Activated CD8-positive, alpha-beta memory T cell treated with anti-CD3 and anti-CD28 coated beads for 36 hours (primary cell): ENCODE data around the gene OR51V1. TPM values are rescaled to one million over a fixed set of nuclear protein-coding genes. Genes with fewer than 3 reads are reported as not detected.
"Not testable (repeated sequence)": the region's sequence is repeated elsewhere in the genome, so short reads cannot be mapped to it uniquely, and the experiment has no call there.

Source experiments
- CTCF ChIA-PET: fragments of 350-600 bp; sonication (Branson Sonifier 250); formaldehyde crosslinking; loops from one replicate; lab custom pipeline; 2021; ENCODE audit warnings: antibody characterized with exemption; lab: Charles Lee
- POLR2A ChIA-PET: fragments of 350-600 bp; sonication (Branson Sonifier 250); formaldehyde crosslinking; loops from one replicate; lab custom pipeline; 2021; ENCODE audit warnings: antibody characterized with exemption; lab: Charles Lee
- total RNA-seq, 2 experiments: library from RNA; stranded (reverse); gene quantifications; one replicate each; pipeline ENCODE4 v1.2.3, GENCODE V29; 2021

Gene OR51V1
- not detected for total RNA-seq

- ChIA-PET CTCF (no interaction called here), POLR2A (no interaction called here)
These were observed at the start of gene OR51V1 for GRCh38 chr11:5200582-5200981. Gene OR51V1, minus strand, starts transcription at chr11:5200682. Its CDS starts 0 bp downstream, at chr11:5200682.

GRCh38 chr11:5249807-5250396 lies 49.4 kb upstream of the OR51V1 start, which contains the start of gene HBG1:
Gene HBG1, minus strand, starts transcription at chr11:5249857. Its CDS starts 53 bp downstream, at chr11:5249804.
- CTCF ChIA-PET, POLR2A ChIA-PET: not testable (repeated sequence)

- CTCF ChIA-PET, POLR2A ChIA-PET: not testable (repeated sequence)
These were observed 48.0 kb upstream of the OR51V1 start for GRCh38 chr11:5248498-5248897.

- POLR2A ChIA-PET, result no interaction called here
- CTCF ChIA-PET, result no interaction called here
These were observed 47.1 kb upstream of the OR51V1 start for GRCh38 chr11:5247472-5248192.

- POLR2A ChIA-PET, result no interaction called here
- CTCF ChIA-PET, result no interaction called here
These were observed 46.4 kb upstream of the OR51V1 start for GRCh38 chr11:5246772-5247471.

- ChIA-PET POLR2A (no interaction called here), CTCF (no interaction called here)
These were observed 44.7 kb upstream of the OR51V1 start for GRCh38 chr11:5245155-5245554.

- CTCF ChIA-PET, result no interaction called here
These were observed 43.3 kb upstream of the OR51V1 start for GRCh38 chr11:5243816-5244180.

GRCh38 chr11:5242933-5243815 lies 42.7 kb upstream of the OR51V1 start:
- ChIA-PET POLR2A (interaction anchor here (0.6 kb wide), 1 partner anchor 1094 kb away, joined by 3 read pairs; no protein-coding TSS in a partner anchor), CTCF (no interaction called here)

More at GRCh38 chr11:5243816-5244180, 43.3 kb upstream of the OR51V1 start:
- POLR2A ChIA-PET, result interaction anchor here (0.6 kb wide), 1 partner anchor 1095 kb away, joined by 3 read pairs; no protein-coding TSS in a partner anchor

- CTCF ChIA-PET, result no interaction called here
These were observed 41.7 kb upstream of the OR51V1 start for GRCh38 chr11:5242208-5242607.

GRCh38 chr11:5241458-5241857 lies 41.0 kb upstream of the OR51V1 start:
- ChIA-PET CTCF (no interaction called here), POLR2A (no interaction called here)

More at GRCh38 chr11:5242208-5242607, 41.7 kb upstream of the OR51V1 start:
- POLR2A ChIA-PET, result no interaction called here

- ChIA-PET CTCF (no interaction called here), POLR2A (no interaction called here)
These were observed 40.0 kb upstream of the OR51V1 start for GRCh38 chr11:5240458-5240857.

- ChIA-PET POLR2A (no interaction called here), CTCF (no interaction called here)
These were observed 39.6 kb upstream of the OR51V1 start for GRCh38 chr11:5240056-5240455.

- CTCF ChIA-PET, result no interaction called here
- POLR2A ChIA-PET, result no interaction called here
These were observed 38.6 kb upstream of the OR51V1 start for GRCh38 chr11:5239046-5239445.

- ChIA-PET POLR2A (no interaction called here), CTCF (no interaction called here)
These were observed 38.0 kb upstream of the OR51V1 start for GRCh38 chr11:5238486-5238885.

GRCh38 chr11:5237420-5237819 lies 36.9 kb upstream of the OR51V1 start:
- ChIA-PET POLR2A (no interaction called here), CTCF (no interaction called here)

- CTCF ChIA-PET, result no interaction called here
- POLR2A ChIA-PET, result no interaction called here
These were observed 35.0 kb upstream of the OR51V1 start for GRCh38 chr11:5235364-5236095.

- ChIA-PET CTCF (no interaction called here), POLR2A (no interaction called here)
These were observed 33.9 kb upstream of the OR51V1 start, which contains the start of gene HBD for GRCh38 chr11:5234381-5234834. Gene HBD, minus strand, starts transcription at chr11:5234483. Its CDS starts 50 bp downstream, at chr11:5234433.

- ChIA-PET POLR2A (no interaction called here), CTCF (no interaction called here)
These were observed 32.8 kb upstream of the OR51V1 start for GRCh38 chr11:5233307-5233706.

- ChIA-PET POLR2A (no interaction called here), CTCF (no interaction called here)
These were observed 32.3 kb upstream of the OR51V1 start for GRCh38 chr11:5232821-5233220.
